Colonic mucosa (tissue), 4 donors: ENCODE data around the gene ADCY2. TPM values are rescaled to one million over a fixed set of nuclear protein-coding genes. Genes with fewer than 3 reads are reported as not detected.

Experiments
- DNase-seq: peaks from one replicate; pipeline ENCODE4 v3.0.0-alpha.2; 2020
- H3K27ac ChIP-seq: fragments of 200-600 bp; one replicate; pipeline ENCODE4 v1.8.0; 2021
- H3K27me3 ChIP-seq: fragments of 200-600 bp; one replicate; pipeline ENCODE4 v1.8.0; 2021
- H3K36me3 ChIP-seq: fragments of 200-600 bp; one replicate; pipeline ENCODE4 v1.8.0; 2021
- H3K4me1 ChIP-seq: fragments of 200-600 bp; one replicate; pipeline ENCODE4 v1.8.0; 2021; ENCODE audit warnings: mild to moderate bottlenecking
- H3K4me3 ChIP-seq: fragments of 200-600 bp; one replicate; pipeline ENCODE4 v1.8.0; 2021
- H3K9ac ChIP-seq, 2 donors: one replicate each; pipeline ENCODE4 v1.7.0; 2013; ENCODE audit warnings: control low read depth in 2 of 2, low read depth in 2 of 2, low read length in 2 of 2
- H3K9me3 ChIP-seq: fragments of 200-600 bp; one replicate; pipeline ENCODE4 v1.8.0; 2021
- CTCF ChIP-seq: fragments of 200-600 bp; IDR thresholded peaks from one replicate; pipeline ENCODE4 v1.8.0; 2022; ENCODE audit warnings: antibody characterized with exemption, mild to moderate bottlenecking
- intact Hi-C: fragments of 100-400 bp; cut with DNase I; formaldehyde crosslinking; loops from one replicate; pipeline ENCODE4 v1.14.1; 2022
- total RNA-seq, 2 donors: library from RNA; stranded (reverse); fragmentation: NEBNext Ultra II Directional in 1 of 2; extraction: Animal tissue kit (Norgen Biotek cat#: 25700) in 1 of 2; gene quantifications; one replicate each; pipeline ENCODE4 v1.2.1, GENCODE V29; 2021
- donor health status: healthy.
- donor health status: DM: no; HTN: no; CAD: no.
- donor health status: DM: no; HTN: no; CAD: no.

ADCY2 gene
- total RNA-seq, 2 donors from 2014 or later = 0.67 to 1.9 TPM

- DNase-seq = no peak
- no peak for TF ChIP-seq CTCF
- Histone ChIP-seq H3K9me3 (no peaks in the 10 kb centered on the region), H3K27me3 (no peaks in the 10 kb centered on the region), H3K4me3 (no peak overlapping the region), H3K9ac (no peak overlapping the region), H3K27ac (no peak overlapping the region), H3K4me1 (no peaks in the 10 kb centered on the region), H3K36me3 (no peaks in the 10 kb centered on the region)
- intact Hi-C loops = no loop called here
Observed at GRCh38 chr5:7776442-7776841, 380.5 kb downstream of the ADCY2 start.

GRCh38 chr5:7779019-7780005 is 383.4 kb downstream of the ADCY2 start:
- Histone ChIP-seq H3K27me3 (no peaks in the 10 kb centered on the region), H3K9me3 (no peaks in the 10 kb centered on the region), H3K4me1 (no peaks in the 10 kb centered on the region), H3K4me3 (no peak overlapping the region), H3K36me3 (no peaks in the 10 kb centered on the region), H3K27ac (no peak overlapping the region), H3K9ac (no peak overlapping the region)
- TF ChIP-seq CTCF = no peak
- intact Hi-C loops = no loop called here
- DNase-seq = no peak

GRCh38 chr5:7781899-7782298 is 386.0 kb downstream of the ADCY2 start:
- Histone ChIP-seq H3K4me3 (no peak overlapping the region), H3K36me3 (no peaks in the 10 kb centered on the region), H3K27ac (no peak overlapping the region), H3K9me3 (no peaks in the 10 kb centered on the region), H3K4me1 (no peaks in the 10 kb centered on the region), H3K9ac (no peak overlapping the region), H3K27me3 (no peaks in the 10 kb centered on the region)
- TF ChIP-seq CTCF = no peak
- intact Hi-C loops = no loop called here
- DNase-seq = no peak

DNA sequence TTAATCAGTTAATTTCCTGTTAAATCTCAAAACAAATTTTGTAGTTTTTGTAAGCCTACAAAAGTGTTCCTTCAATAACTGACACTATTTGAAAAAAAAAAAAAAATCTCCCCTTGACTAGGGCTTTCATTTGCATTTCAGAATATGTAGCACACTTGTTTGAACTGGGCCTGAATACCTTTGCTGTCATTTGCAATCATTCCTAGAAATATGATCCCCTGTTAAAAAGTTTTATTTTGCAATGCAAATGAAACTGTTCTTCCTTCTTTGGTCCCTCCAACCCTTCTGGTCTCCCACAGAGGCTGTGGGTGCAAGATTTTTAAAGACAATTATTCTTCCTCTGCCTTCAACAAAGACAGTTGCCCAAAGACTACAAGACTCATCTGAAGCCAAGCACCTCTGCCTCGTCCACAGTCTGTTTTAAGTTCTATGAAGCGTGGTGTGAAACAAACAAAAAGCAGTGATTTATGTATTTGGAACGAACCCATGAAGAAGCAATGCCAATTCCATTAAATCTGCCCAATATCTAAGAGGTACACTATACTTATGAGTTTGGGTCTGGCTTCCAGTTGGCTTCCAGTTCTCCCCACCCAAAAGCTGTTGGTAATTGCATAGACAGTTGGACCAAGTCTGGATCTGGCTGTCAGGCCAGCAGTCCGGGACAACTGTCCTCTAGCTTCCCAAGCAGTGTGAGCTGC is 388.9 kb downstream of the ADCY2 start:
- no peak overlapping the region for H3K27ac ChIP-seq
- H3K9me3 ChIP-seq = no peaks in the 10 kb centered on the region
- no peak overlapping the region for H3K4me3 ChIP-seq
- H3K27me3 ChIP-seq = no peaks in the 10 kb centered on the region
- no peak for TF ChIP-seq CTCF
- DNase-seq = no peak
- H3K4me1 ChIP-seq = no peaks in the 10 kb centered on the region
- intact Hi-C loops = no loop called here
- no peak overlapping the region for H3K9ac ChIP-seq
- H3K36me3 ChIP-seq = no peaks in the 10 kb centered on the region

- DNase-seq = no peak
- TF ChIP-seq CTCF = no peak
- no peaks in the 10 kb centered on the region for H3K27me3 ChIP-seq
- H3K9me3 ChIP-seq = no peaks in the 10 kb centered on the region
- no peak overlapping the region for H3K27ac ChIP-seq
- H3K9ac ChIP-seq = no peak overlapping the region
- intact Hi-C loops = no loop called here
- no peaks in the 10 kb centered on the region for H3K4me1 ChIP-seq
- no peak overlapping the region for H3K4me3 ChIP-seq
- H3K36me3 ChIP-seq = no peaks in the 10 kb centered on the region
Observed at GRCh38 chr5:7787770-7788169, 391.8 kb downstream of the ADCY2 start.
